CD4-positive, alpha-beta T cell treated with Interleukin-6 for 4 hours (primary cell): ENCODE data around the gene CHD3.
"Not testable (repeated sequence)": the region's sequence is repeated elsewhere in the genome, so short reads cannot be mapped to it uniquely, and the experiment has no call there.

Experiments used
- DNase-seq: peaks from one replicate; pipeline ENCODE4 v3.0.0-alpha.2; 2020; ENCODE audit warnings: mixed read lengths

Gene CHD3

GRCh38 chr17:7850701-7851437 lies 37.7 kb upstream of the CHD3 start:
- DNase-seq = no peak

- DNase-seq = peak; percentile 98
Measured at GRCh38 chr17:7851438-7852261, 36.9 kb upstream of the CHD3 start.

- no peak for DNase-seq
Measured at GRCh38 chr17:7852262-7852670, 36.3 kb upstream of the CHD3 start.

- DNase-seq = no peak
Measured at GRCh38 chr17:7852919-7853690, 35.5 kb upstream of the CHD3 start.

- no peak for DNase-seq
Measured at GRCh38 chr17:7853691-7854038, 34.9 kb upstream of the CHD3 start.

- no peak for DNase-seq
Measured at GRCh38 chr17:7854078-7854777, 34.4 kb upstream of the CHD3 start.

- DNase-seq = no peak
Measured at GRCh38 chr17:7854851-7855659, 33.5 kb upstream of the CHD3 start, which contains the start of gene TMEM88. Gene TMEM88 (plus strand): TSS chr17:7855066. CDS start chr17:7855075, 9 bp downstream.

DNA sequence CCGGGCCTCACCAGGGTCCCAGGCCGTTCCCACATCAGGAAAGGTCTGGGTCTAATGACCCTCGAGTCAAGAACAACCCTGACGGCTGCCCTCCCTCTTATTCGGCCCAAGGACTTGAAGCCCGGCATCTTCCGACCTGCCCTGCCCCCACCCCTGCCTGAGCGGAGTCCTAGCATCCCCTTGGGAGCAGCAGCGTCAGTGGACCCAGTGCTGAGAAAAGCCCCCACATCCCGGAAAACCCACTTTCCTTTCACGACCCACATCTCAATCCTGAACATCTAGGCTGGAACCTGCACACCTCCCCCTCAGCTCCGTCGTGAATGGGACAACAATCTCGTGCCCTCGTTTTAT lies 33.0 kb upstream of the CHD3 start:
- no peak for DNase-seq

- no peak for DNase-seq
Measured at GRCh38 chr17:7856011-7856810, 32.4 kb upstream of the CHD3 start.

DNA sequence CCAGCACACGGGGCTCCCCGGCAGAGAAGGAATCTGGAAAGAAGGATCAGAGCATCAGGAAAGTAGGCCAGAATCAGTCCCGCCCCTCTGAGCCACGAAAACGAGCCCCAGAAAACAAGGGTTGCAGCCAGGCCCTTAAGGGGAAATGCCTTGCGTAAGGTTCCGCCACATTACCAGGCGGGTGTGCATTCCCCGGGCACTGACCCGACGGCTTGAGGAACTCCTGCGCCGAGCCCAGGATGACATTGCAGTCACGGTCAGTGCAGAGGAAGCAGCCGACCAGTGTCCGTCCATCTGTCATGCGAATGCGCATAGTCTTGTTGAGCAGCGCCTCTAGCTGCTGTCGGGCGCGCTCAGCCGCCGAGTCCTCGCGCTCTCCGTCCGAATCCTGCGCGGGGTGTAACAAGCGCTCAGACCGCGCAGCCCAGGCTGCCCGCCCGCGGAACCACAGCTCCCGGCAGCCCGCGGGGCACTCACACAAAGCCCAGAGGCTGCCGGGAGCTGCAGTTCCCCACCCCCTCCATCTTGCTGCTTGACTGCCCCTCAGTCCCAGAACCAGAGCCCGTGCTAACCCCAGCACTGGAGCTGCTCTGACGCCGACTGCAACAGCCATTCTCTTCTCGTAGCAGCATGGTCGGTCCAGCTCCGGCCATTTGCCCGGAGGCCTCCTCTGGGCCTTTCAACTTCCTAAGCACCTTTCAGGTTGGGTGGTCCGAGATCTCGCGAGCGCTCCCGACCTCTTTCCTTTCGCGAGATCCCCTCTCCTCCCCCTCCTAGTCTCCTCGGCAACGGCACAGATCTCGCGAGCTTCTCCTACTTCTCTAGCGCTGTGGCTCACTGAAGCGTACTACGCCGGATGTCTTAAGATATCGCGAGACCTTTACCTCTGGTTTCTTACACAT lies 31.5 kb upstream of the CHD3 start, which contains the start of gene NAA38:
Gene NAA38, minus strand, starts transcription at position 749 of the 902 bp plus-strand sequence. Its CDS starts 96 bp downstream, at position 653.
- DNase-seq = peak; percentile 94

DNA sequence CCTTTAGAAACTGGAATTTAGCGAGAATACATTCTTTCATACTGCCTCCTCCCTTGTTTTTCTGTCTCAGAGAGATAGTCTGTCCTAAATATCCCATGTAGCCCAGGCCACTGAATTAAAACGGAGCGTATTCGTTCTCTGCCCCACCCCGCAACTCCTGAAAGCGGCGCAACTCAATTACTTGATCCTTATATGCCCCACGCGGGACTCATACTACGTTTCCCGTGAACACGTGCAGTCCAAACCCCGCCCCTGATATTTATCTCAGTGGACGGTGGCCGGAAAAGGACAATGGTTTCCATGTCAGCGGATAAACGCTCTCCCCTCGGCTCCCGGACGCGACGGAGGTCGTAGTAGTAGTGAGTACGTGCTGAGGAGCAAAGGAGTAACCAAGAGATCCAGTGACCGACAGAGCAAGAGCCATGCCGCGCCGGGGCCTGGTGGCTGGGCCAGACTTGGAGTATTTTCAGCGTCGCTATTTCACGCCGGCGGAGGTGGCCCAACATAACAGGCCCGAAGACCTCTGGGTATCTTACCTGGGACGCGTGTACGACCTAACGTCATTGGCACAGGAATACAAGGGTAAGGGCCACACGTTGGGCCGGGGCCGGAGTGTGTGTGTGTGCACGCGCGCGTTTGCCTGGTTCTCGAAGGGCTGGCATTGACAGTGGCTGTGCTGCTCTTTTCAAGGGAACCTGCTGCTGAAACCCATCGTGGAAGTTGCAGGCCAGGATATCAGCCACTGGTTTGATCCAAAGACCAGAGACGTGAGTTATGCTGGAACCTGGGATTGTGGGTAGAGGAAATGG lies 30.7 kb upstream of the CHD3 start, which contains the start of gene CYB5D1:
Gene CYB5D1, plus strand, starts transcription at position 291 of the 809 bp plus-strand sequence. Its CDS starts 132 bp downstream, at position 423.
- DNase-seq = peak; percentile 89

- no peak for DNase-seq
Measured at GRCh38 chr17:7858522-7858810, 30.1 kb upstream of the CHD3 start.

DNA sequence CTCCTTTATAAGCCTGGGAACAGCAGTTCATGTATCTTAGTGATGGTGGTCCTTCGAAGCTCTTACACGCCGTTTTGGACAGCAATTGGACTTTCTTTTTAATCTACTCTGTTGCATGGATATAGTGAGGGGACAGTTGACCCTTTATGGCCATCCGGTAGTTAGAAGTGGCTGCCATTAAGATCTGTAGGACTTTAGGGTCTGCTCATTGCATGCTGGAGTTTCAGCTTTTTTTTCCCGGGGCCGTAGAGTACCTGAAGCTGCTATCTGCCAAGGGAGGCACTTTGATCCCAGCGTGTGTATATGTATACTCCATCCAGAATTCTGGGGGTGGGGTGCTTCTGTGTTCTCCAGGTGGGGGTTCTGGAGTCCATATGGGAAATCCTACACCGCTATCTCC lies 29.6 kb upstream of the CHD3 start:
- DNase-seq = no peak

DNA sequence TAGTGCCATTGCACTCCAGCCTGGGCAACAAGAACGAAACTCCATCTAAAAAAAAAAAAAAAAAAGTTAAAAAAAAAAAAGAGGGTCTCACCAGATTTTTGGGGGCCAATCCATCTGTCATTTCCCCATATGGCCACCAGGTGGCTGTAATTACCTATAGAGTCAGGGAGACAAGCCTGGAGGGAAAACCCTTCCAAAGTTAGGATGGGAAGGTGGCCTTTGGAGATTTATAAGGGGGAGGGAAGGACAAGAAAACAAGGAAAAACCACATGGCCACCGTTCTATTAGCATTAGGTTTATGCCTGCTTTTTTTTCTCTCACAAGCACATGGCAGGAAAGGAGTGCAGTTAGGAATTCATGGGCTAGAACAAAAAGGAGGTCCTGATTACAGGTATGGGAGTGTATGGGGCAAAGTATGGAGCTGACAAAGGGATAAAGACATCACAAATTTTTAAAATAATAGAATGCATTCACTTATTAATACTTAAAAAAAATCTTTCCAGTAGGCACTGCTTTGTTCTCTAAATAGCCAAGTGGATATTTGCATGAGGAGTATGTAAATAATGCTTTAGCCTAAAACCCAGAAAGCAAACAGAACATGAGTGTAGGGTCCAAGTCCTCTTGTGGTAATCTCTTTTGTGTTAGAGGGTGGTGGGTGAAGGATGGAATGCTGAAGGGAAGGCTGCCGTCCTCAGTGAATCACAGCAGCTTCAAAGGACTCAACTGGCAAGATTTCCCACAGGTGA lies 25.7 kb upstream of the CHD3 start:
- peak; percentile 58 for DNase-seq

- not testable (repeated sequence) for DNase-seq
Measured at GRCh38 chr17:7864384-7864783, 24.2 kb upstream of the CHD3 start.

GRCh38 chr17:7864995-7865650 lies 23.5 kb upstream of the CHD3 start:
- DNase-seq = no peak

- no peak for DNase-seq
Measured at GRCh38 chr17:7867881-7868329, 20.7 kb upstream of the CHD3 start.

GRCh38 chr17:7873051-7873450 lies 15.5 kb upstream of the CHD3 start:
- DNase-seq = no peak
